ENCODE data around the gene PCYT2. TPM values are rescaled to one million over a fixed set of nuclear protein-coding genes. Genes with fewer than 3 reads are reported as not detected.

The PCYT2 gene
- total RNA-seq, 6 experiments from 2014 or later, result 63.5 to 103 (median 89.3) TPM

DNA sequence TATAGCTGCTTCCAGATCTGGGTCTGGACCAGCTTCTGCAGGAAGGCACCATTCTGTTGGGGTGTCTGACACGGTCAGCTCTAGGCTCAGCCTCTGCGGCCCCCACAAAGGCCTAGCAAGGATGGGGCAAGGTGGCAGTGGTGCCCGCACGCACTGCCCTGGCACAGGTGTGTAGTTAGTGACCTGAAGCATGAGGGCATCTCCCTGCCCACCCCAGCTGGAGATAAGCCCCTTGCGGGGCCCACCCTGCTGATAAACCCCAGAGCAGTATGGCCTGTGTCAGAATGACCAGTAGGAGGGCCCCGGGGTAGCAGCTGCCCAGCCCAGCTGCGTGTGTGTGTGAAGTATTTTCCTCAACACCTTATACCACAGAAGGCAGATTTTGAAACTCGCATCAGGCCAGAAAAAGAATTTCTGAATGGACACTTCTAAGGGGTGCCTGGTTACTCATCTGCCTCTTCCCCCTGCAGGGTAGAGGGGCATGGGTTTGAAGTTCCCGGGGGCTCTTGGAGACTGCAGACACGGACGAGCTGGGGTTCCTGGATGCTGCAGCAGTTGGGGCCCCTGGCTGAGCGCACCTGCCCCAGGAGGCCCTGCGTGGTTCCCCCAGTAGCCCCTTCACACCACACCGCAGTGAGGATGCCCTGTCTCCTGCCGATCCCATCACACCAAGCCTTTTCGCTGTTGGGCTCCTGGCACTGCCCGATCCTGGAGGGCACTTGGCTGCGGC, 44.6 kb downstream of the PCYT2 start:
- DNase-seq (no peak), ATAC-seq (no peak)
- Histone ChIP-seq H3K36me3 (peaks cover 0 to 16% (median 8%) of the 10 kb centered on the region in 4 donors), H3K4me3 (no peak overlapping the region), H3K27me3 (no peaks in the 10 kb centered on the region), H3K9me3 (no peaks in the 10 kb centered on the region), H3K27ac (peak overlapping the region; percentile 41 to 99 (median 77)), H3K4me1 (peaks cover 0 to 77% (median 38%) of the 10 kb centered on the region in 4 donors)
- TF ChIP-seq POLR2A (IDR thresholded peaks at IDR 0.05), result no peak
- TF ChIP-seq, protein P1, sequence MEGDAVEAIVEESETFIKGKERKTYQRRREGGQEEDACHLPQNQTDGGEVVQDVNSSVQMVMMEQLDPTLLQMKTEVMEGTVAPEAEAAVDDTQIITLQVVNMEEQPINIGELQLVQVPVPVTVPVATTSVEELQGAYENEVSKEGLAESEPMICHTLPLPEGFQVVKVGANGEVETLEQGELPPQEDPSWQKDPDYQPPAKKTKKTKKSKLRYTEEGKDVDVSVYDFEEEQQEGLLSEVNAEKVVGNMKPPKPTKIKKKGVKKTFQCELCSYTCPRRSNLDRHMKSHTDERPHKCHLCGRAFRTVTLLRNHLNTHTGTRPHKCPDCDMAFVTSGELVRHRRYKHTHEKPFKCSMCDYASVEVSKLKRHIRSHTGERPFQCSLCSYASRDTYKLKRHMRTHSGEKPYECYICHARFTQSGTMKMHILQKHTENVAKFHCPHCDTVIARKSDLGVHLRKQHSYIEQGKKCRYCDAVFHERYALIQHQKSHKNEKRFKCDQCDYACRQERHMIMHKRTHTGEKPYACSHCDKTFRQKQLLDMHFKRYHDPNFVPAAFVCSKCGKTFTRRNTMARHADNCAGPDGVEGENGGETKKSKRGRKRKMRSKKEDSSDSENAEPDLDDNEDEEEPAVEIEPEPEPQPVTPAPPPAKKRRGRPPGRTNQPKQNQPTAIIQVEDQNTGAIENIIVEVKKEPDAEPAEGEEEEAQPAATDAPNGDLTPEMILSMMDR (IDR thresholded peaks at IDR 0.05), result no peak
- intact Hi-C loops (cut with DNase I), result no loop called here
- WGBS (ENCODE audit: insufficient coverage, low coverage, low lambda C conversion rate, missing lambda C conversion rate), result 72% methylated on average over 2 of the region's 18 CpGs

DNA sequence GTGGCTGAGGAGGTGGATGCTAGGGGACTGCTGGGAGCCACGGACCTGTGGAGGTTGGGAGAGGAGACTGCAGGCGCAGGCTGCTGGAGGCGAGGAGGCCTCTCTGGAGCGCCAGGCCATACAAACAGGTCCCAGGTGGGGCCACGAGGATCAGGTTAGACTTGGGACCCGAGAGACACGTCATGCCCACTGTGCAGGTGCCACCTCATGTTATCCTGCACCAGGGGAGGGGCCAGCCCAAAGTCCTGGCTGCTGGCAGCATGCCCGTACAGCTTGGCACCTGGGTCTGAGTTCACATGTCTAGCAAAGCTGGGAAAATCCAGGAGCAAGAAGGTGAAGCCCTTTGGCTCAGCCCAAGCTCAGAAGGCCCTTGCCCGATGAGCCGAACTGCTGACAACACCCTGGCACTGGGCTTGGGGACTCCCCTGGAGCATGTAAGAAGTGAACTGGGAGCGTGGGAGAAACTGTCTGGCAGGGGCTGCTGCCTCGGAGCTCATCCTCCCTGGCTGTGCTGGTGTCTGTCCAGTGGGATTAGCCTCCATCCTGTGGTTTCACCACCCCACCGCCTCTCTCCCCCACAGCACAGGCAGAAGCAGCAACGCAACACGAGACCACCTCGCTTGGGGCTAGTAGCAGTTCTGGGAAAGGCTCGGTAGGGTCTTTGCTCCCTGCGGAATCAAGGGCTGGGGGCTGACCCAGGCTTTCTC, 45.3 kb downstream of the PCYT2 start:
- intact Hi-C loops (cut with DNase I), result no loop called here
- Histone ChIP-seq H3K27ac (peak overlapping the region; percentile 48 to 99 (median 80)), H3K4me1 (peaks cover 0 to 77% (median 38%) of the 10 kb centered on the region in 4 donors), H3K27me3 (no peaks in the 10 kb centered on the region), H3K36me3 (peaks cover 0 to 16% (median 8%) of the 10 kb centered on the region in 4 donors), H3K9me3 (no peaks in the 10 kb centered on the region), H3K4me3 (no peak overlapping the region)
- WGBS (ENCODE audit: insufficient coverage, low coverage, low lambda C conversion rate, missing lambda C conversion rate), result 43% methylated on average over 5 of the region's 18 CpGs
- peak; percentile 89 for TF ChIP-seq POLR2A (IDR thresholded peaks at IDR 0.05)
- TF ChIP-seq, protein P1 (IDR thresholded peaks at IDR 0.05), result no peak
- ATAC-seq (peak; percentile 48 to 69 (median 64)), DNase-seq (peak; percentile 94 to 98 (median 97))

DNA sequence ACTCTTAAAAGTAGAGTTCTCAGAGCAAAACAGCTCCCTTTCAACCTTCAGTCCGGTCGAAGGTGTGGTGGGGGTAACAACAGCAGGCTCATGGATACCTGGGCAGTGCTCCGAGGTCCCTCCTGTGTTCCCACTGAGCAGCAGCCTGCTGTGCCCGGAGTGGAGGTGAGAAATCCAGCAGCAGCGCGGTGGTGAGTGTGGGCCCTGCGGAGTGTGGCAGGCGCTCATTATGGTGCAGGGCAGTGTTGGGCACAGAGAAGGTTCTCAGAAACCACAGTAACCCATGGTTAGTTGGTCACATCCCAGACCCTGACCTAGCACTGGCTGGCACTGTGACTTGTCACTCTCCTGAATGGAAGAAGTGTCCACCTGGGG, 45.9 kb downstream of the PCYT2 start:
- WGBS (ENCODE audit: insufficient coverage, low coverage, low lambda C conversion rate, missing lambda C conversion rate), result 64% methylated on average over 6 of the region's 8 CpGs

More for the DNA sequence above, 45.9 kb downstream of the PCYT2 start:
- Histone ChIP-seq H3K4me3 (no peak overlapping the region), H3K4me1 (peaks cover 0 to 77% (median 38%) of the 10 kb centered on the region in 4 donors), H3K27me3 (no peaks in the 10 kb centered on the region), H3K27ac (peak overlapping the region; percentile 48 to 99 (median 80)), H3K9me3 (no peaks in the 10 kb centered on the region), H3K36me3 (peaks cover 0 to 16% (median 8%) of the 10 kb centered on the region in 4 donors)
- intact Hi-C loops (cut with DNase I), result no loop called here
- no peak for DNase-seq
- ATAC-seq, result no peak
- TF ChIP-seq, protein P1 (IDR thresholded peaks at IDR 0.05), result no peak
- no peak for TF ChIP-seq POLR2A (IDR thresholded peaks at IDR 0.05)

Measured in right lobe of liver (tissue), 6 donors.